ENCODE measurements around the gene RAB20.

- no peak for TF ChIP-seq CTCF (IDR thresholded peaks at IDR 0.05)
- no peak for TF ChIP-seq REST (IDR thresholded peaks at IDR 0.05; ENCODE audit: insufficient read depth in 1 of 2, low read depth in 2 of 2, low read length in 1 of 2)
- no peak for TF ChIP-seq TCF7L2 (IDR thresholded peaks at IDR 0.05; ENCODE audit: low read depth, low read length)
- TF ChIP-seq POLR2AphosphoS5 (IDR thresholded peaks at IDR 0.05; ENCODE audit: low read depth, low read length), result no peak
These were observed 21.0 kb upstream of the RAB20 start for GRCh38 chr13:110582421-110582954.
